ENCODE measurements around the gene BAHCC1.

The BAHCC1 gene

DNA sequence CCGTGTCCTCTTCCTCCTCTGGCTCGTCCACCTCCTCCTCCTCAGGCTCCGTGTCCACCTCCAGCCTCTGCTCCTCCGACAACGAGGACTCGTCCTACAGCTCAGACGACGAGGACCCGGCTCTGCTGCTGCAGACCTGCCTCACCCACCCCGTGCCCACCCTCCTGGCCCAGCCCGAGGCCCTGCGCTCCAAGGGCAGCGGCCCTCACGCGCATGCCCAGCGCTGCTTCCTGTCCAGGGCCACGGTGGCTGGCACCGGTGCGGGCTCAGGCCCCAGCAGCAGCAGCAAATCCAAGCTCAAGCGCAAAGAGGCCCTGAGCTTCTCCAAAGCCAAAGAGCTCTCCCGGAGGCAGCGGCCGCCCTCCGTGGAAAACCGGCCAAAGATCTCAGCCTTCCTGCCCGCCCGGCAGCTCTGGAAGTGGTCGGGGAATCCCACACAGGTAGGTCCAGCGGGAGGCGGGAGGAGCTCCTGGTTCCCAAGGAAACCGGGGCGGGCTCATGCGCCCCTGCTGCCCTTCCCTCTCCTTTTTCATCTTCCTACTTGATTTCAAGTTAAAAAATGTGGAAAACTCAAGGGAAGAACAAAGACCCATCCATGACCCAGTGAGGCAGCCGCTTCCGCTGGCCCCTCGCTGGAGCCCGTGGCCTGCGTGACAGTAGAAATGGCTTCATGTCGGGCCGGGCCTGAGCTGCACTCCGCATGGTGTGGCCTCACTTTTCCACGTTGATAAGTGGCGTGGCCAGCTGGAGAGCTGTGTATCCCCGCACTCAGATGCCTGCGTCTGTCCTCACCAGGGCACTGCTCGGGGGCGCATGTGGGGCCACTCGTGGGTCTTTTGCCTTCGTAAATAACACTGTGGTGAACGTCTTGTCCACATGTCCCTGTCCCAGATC, 66.6 kb downstream of the BAHCC1 start:
- DNase-seq = no peak
- intact Hi-C loops (cut with DNase I) = no loop called here

DNA sequence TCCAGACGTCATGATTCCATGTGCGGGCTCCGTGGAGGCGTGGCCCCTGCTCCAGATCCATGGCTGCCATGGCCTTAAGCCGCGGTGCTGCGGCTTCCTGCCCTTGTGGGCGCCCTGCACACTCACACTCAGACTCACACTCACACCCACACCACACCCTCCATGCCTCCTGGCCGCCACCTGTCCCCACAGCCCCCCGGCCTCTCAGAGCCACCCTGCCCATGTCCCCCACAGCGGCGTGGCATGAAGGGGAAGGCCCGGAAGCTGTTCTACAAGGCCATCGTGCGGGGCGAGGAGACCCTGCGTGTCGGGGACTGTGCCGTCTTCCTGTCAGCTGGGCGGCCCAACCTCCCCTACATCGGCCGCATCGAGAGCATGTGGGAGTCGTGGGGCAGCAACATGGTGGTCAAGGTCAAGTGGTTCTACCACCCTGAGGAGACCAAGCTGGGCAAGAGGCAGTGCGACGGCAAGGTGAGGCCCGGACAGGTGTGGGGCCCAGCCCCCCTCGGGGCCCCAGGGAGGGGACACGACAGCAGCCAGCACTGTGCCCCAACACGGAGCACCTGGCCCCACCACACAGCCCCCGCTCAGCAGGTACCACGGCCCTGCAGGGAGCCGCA, 67.4 kb downstream of the BAHCC1 start:
- no peak for DNase-seq
- intact Hi-C loops (cut with DNase I) = no loop called here

DNA sequence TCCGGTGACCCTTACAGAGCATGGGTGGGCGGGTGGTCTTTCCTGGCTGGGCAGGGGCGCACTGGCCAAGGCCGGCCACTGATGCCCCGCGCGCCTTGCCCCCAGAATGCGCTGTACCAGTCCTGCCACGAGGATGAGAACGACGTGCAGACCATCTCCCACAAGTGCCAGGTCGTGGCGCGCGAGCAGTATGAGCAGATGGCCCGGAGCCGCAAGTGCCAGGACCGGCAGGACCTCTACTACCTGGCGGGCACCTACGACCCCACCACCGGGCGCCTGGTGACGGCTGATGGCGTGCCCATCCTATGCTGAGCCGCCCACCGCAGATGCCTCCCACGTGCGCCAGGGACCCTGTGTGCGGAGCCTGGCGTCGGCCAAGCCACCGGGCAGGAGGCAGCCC, 68.2 kb downstream of the BAHCC1 start:
- DNase-seq = no peak
- intact Hi-C loops (cut with DNase I) = no loop called here

DNA sequence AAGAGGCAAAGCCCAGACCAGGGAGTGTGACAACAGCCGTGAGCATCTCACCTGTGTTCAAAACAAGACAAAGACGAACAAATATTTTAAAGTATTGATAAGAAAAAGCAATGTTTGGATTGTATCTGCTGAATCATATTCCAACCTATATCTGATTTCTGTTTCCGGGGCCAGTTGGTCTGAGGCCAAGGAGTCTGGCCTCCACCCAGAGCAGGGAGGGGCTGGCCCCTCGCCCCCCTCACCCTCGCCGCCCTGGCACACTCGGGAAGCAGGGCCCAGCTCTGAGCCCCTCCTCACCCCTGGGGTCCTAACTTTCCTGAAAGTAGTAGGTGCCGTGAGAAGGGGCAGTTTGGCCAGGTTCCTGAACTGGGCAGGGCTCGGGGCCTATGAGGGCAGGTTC, 69.3 kb downstream of the BAHCC1 start:
- no peak for DNase-seq
- intact Hi-C loops (cut with DNase I) = no loop called here

GRCh38 chr17:81465910-81466309, 70.7 kb downstream of the BAHCC1 start:
- DNase-seq = no peak
- intact Hi-C loops (cut with DNase I) = no loop called here

DNA sequence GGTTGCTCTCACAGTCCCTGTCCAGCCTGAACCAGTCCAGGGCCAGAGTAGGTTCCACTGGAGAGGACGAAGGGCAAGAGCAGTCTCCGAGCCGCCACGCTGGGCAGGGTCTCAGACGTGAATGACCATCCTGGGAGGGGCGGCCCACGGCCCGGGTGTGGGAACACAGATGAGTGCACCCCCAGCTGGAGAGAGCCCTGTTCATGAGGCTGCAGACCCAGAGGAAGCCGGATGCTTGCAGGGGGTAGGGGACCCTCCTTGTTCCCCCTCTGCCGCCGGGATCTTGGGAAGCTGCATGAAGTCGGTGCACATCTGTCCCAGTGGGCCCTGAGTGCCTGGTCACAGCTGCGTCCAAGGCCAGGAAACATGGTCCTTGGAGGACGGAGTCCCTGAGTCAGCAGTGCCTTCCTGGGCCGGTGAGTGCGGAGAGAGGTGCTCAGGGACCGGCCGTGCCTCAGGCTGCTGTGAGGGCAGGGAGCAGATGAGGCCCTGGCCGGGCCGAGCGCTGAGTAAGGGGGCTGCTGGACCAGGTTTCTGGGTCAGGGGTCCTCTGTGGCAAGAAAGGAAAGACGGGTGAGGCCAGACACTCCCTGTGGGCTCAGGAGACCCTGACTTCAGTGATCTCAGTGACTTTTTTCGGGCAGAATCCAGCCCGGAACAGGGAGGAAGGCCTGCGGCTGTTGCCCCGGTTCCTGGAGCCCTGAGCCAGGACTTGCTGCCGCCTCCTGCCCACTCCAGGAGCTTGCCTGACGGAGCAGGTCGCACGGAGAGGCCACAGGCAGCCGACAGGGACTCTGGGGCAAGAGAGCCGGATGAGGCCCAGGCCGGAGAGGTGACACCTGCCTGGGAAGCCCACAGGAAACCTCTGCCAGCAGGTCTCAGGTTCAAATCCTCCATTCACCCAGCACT, 71.6 kb downstream of the BAHCC1 start:
- no peak for DNase-seq
- intact Hi-C loops (cut with DNase I) = no loop called here

DNA sequence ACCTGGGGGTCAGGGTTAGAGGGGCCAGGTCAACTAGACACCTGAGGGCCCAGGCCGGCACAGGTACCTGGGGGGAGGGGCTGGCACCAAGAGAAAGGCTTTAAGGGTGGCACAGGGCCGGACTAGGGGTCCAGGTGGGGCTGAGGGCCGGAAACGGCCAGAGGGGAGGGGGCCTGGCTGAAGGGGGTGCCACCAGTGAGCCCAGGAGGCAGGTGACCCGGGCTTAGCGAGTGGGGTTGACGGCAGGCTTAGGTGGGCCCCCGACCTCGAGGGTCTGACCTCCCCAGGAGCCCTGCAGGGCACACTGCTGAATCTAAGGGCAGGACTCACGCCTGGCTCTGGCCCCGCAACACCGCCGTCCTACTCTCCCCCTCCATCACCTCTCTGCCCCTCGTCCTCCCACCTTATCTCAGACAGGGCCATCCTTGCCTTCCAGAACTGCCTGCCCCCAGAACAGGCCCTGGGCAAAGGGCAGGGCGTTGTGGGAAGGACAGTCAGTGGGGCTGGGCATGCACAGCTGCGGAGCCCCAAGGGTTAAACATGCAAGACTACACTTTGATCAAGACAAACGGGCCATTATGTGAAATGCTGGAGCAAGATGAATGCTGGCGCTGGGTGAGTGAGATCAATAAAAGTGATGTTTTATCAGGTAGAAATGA, 73.0 kb downstream of the BAHCC1 start:
- intact Hi-C loops (cut with DNase I) = no loop called here
- DNase-seq = peak in 1 of 42 donors; percentile 19

DNA sequence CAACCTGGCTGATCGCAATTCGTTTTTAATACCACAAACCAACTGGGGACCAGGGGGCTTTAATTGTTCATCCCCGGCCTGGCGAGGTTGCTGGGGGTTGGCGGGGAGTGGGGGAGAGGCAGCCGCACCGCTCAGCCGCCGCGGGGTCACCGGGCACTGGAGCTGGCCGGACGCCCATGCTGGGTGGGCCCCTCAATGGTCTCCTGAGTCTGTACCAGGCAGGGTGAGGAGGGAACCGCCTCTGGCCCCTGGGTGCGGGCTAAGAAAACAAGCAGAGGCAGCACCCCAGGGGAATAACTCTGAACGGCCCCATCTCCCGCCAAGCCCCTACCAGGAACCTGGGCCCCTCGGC, 73.5 kb downstream of the BAHCC1 start:
- no peak for DNase-seq
- intact Hi-C loops (cut with DNase I) = no loop called here

DNA sequence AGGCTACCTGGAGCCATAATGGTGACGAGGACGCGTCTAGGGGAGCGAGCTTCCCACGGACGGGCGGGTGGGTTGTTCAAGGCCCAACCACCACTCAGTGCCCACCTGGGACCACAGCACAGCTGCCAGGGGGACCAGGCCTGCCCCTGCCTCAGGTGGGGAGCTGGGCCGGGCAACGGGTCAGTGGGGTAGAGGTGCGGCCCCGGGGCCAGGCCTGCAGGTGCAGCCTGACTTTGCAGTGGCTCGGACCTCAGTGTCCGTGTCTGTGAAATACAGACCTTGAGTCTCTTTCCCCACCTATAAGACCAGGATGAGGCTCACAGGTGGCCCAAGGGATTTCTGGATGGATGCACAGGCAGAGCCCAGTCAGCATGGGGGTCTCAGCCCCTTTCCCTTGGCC, 74.0 kb downstream of the BAHCC1 start:
- intact Hi-C loops (cut with DNase I) = no loop called here
- no peak for DNase-seq

- intact Hi-C loops (cut with DNase I) = no loop called here
- peak in 8 of 42 donors; percentile 26 to 61 (median 36) for DNase-seq
These were observed 75.2 kb downstream of the BAHCC1 start for GRCh38 chr17:81470270-81470943.

GRCh38 chr17:81470944-81471817, 75.9 kb downstream of the BAHCC1 start:
- intact Hi-C loops (cut with DNase I) = no loop called here
- DNase-seq = no peak

DNA sequence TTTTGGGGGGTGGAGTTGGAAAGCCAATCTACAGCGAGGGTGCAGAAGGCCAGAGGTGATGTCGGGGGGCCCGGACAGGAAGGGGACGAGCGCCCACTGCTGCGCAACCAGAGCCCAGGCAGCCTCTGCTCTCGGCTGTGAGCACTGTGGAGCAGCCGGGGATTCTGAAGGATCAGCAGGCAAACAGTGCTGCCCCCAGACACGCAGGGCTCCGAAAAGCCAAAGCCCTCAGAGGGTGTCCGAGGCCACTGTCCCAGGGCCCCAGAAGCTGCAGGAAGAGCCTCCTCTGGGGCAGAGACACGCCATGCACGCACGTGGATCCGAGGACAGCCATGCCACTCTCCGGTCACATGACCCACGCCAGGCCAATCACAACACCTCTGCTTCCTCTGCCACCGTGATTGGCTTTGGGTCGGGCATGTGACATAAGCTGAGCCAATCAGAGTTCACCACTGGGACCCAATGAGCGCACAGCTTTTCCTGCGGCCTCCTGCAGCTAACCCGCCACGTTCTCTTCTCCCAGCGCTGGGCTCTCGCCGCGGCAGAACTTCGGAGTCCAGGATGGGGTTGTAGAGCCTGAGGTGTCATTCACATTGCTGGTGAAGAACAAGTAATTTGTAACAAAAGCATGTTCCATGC, 76.7 kb downstream of the BAHCC1 start:
- DNase-seq = peak; percentile 66 to 94 (median 84)
- intact Hi-C loops (cut with DNase I) = no loop called here

- intact Hi-C loops (cut with DNase I) = no loop called here
These were observed 77.8 kb downstream of the BAHCC1 start for GRCh38 chr17:81473019-81473418.

DNA sequence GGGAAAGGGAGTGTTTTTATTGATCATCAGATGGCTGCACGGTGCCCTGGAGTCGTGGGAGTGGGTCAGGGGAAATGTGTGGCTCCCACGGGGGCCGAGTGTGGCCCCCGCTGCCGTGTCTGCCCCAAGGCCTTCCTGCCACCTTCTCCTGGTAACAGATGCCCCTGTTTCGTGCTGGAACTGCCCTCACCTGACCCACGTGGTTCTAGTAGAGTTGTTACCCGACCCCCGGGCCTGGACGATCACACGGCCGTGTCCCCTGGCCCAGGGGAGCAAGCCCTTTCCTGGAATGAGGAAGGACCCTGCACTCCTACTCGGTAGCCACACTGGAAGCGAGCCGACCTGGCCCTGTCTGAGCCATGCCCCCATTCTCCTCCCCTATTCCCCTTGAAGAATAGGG, 79.7 kb downstream of the BAHCC1 start:
- no peak for DNase-seq
- intact Hi-C loops (cut with DNase I) = no loop called here

More at GRCh38 chr17:81473019-81473418, 77.8 kb downstream of the BAHCC1 start:
- no peak for DNase-seq

GRCh38 chr17:81476097-81476496, 80.8 kb downstream of the BAHCC1 start:
- DNase-seq = no peak
- intact Hi-C loops (cut with DNase I) = no loop called here

DNA sequence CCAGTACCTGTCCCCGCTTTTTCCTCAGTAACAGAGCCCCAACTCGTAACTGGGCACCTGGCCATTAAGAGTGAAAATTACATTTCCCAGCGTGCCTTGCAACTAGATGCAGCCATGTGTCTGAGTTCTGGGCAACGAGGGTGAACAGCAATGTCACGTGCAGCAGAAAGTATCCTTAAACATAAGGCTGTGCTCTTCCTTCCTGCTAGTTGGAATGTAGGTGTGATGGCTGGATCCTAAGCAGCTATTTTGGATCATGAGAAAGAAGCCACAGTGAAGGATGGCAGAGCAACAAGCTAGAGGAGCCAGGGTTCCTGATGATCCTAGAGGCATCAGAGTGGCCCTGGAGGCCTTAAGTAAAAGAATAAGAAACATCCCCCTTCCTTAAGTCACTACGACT, 81.4 kb downstream of the BAHCC1 start:
- intact Hi-C loops (cut with DNase I) = no loop called here
- no peak for DNase-seq

- intact Hi-C loops (cut with DNase I) = no loop called here
- no peak for DNase-seq
These were observed 81.9 kb downstream of the BAHCC1 start for GRCh38 chr17:81477173-81477572.

Measured in head of caudate nucleus (tissue), 42 donors.